IPS-15b (cell line): Measurements from ENCODE around the gene QSOX1.

Experiments used
- H3K27me3 ChIP-seq: one replicate; pipeline ENCODE4 v1.6.1; 2013; ENCODE audit warnings: low read length; ENCODE audit not compliant: control insufficient read depth, insufficient read depth
- H3K36me3 ChIP-seq: one replicate; pipeline ENCODE4 v1.6.1; 2013; ENCODE audit warnings: low read length; ENCODE audit not compliant: control insufficient read depth, insufficient read depth
- H3K4me1 ChIP-seq: one replicate; pipeline ENCODE4 v1.6.1; 2013; ENCODE audit warnings: mild to moderate bottlenecking, low read length; ENCODE audit not compliant: control insufficient read depth, insufficient read depth
- H3K4me3 ChIP-seq: one replicate; pipeline ENCODE4 v1.5.1; 2013; ENCODE audit warnings: low read depth, low read length
- H3K9ac ChIP-seq: one replicate; pipeline ENCODE4 v1.6.1; 2013; ENCODE audit warnings: low read depth, mild to moderate bottlenecking, low read length
- H3K9me3 ChIP-seq: one replicate; pipeline ENCODE4 v1.6.1; 2013; ENCODE audit warnings: mild to moderate bottlenecking, low read length; ENCODE audit not compliant: control insufficient read depth, insufficient read depth

Gene QSOX1

DNA sequence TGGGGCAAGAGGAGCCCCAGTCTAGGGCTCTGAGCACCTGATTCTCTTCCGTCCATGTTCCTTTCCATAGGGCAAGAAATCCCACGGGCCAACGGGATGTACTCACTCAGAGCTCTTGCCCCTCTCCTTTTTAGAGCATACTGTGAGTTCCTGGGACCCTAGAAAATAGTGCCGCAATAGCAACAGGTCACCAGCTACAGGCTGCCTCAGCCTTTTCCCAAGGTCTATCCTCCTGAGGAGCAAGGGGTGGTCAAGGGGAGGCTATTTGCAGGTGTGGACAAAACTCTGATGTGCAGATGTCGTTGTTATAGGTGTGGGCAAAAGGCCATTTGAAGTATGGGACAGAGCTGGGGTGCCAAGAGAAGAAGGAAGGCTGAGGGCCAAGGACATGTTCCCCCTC, 1.6 kb upstream of the QSOX1 start:
- H3K4me3 ChIP-seq, result no peak overlapping the region
- no peaks in the 10 kb centered on the region for H3K9me3 ChIP-seq
- H3K36me3 ChIP-seq, result no peaks in the 10 kb centered on the region
- H3K4me1 ChIP-seq, result peaks cover 3% of the 10 kb centered on the region
- H3K9ac ChIP-seq, result no peak overlapping the region
- peaks cover 39% of the 10 kb centered on the region for H3K27me3 ChIP-seq

DNA sequence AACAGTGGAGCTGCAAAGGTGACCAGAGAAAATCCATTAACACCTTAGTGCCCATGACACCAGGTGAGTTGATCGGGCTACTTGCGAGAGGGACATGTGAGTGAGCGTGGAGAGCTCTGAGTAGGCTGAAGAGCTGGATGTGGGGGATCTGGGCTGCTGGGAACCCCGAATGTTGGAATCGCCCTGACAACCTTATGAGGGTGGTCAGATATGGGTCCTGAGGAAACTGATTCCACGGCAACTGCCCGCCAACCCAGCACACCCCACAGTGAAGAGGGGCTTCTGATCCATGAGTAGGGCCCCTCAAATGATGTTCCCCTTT, 705 bp upstream of the QSOX1 start:
- H3K4me1 ChIP-seq, result peaks cover 3% of the 10 kb centered on the region
- H3K9ac ChIP-seq, result peak overlapping the region; percentile 42
- H3K4me3 ChIP-seq, result peak overlapping the region; percentile 93
- H3K9me3 ChIP-seq, result no peaks in the 10 kb centered on the region
- no peaks in the 10 kb centered on the region for H3K36me3 ChIP-seq
- peaks cover 39% of the 10 kb centered on the region for H3K27me3 ChIP-seq

DNA sequence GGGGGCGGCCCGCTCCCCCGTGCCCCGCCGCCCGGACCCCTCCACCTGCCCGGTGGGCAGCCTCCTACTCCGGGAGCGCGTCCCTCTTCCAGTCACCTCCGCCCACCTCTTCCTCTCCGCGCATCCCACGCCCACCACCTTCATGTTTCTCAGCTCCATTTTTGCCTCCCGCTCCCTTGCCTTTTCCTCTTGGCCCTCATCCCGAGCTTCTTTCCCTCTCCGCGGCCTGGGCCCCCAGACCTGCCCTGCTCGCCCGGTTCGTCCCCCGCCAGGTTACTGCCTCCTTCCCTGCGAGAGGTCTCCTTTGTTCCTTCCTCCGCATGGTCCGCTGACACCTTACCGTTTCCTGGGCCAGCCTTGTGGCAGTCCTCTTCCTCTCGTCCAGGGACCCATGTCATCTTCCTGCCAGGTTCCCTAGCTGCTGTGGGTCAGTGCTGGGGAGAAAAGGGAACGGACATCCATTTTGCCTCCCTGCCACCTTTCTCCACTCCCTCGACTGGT, 563 bp downstream of the QSOX1 start:
- Histone ChIP-seq H3K4me3 (peak overlapping the region; percentile 76), H3K9me3 (no peaks in the 10 kb centered on the region), H3K4me1 (peaks cover 7% of the 10 kb centered on the region), H3K36me3 (no peaks in the 10 kb centered on the region), H3K27me3 (peaks cover 39% of the 10 kb centered on the region), H3K9ac (peak overlapping the region; percentile 41)

DNA sequence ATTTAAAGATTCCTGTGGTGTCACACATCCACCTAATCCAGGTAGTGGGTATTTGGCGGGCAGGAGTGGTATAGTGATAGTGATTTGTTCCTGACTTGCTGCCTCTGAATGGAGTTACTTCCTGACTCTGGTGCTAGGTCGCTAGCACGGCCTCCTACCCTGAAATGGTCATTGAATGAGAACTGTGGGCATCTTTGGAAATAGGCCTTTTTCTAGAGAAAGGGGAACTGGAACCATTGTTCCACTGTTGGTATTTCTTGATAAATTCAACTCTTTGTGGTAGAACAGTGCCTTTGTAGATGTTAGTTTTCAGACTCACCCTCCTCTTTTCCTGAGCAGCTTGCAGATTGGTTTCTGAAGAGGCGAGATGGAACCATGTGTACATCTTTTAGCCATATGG, 1.5 kb downstream of the QSOX1 start:
- no peak overlapping the region for H3K4me3 ChIP-seq
- peaks cover 38% of the 10 kb centered on the region for H3K27me3 ChIP-seq
- no peak overlapping the region for H3K9ac ChIP-seq
- H3K9me3 ChIP-seq, result no peaks in the 10 kb centered on the region
- peaks cover 12% of the 10 kb centered on the region for H3K4me1 ChIP-seq
- no peaks in the 10 kb centered on the region for H3K36me3 ChIP-seq

DNA sequence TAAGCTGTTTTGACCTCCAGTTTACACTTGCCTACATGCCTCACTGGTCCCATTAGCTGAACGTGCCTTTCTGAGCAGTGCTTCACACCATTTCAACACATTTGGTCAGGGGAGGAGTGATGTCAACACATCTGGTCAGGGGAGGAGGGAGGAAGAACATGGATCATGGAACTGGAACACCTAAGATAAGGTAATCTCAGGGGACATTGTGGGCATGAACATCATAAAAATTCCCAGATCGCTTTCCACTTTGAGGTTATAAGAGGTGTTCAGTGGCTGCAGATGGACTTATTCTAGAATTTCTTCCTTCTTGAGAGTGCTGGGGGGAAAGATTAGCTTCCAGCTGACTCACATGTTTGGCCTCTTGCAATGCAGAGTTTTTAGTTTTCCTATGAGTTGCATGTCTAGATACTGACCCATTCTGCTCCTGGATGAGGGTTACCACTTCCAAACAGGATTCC, 2.0 kb downstream of the QSOX1 start:
- peaks cover 34% of the 10 kb centered on the region for H3K27me3 ChIP-seq
- no peaks in the 10 kb centered on the region for H3K36me3 ChIP-seq
- H3K4me1 ChIP-seq, result peaks cover 12% of the 10 kb centered on the region
- H3K4me3 ChIP-seq, result no peak overlapping the region
- H3K9me3 ChIP-seq, result no peaks in the 10 kb centered on the region
- H3K9ac ChIP-seq, result no peak overlapping the region

DNA sequence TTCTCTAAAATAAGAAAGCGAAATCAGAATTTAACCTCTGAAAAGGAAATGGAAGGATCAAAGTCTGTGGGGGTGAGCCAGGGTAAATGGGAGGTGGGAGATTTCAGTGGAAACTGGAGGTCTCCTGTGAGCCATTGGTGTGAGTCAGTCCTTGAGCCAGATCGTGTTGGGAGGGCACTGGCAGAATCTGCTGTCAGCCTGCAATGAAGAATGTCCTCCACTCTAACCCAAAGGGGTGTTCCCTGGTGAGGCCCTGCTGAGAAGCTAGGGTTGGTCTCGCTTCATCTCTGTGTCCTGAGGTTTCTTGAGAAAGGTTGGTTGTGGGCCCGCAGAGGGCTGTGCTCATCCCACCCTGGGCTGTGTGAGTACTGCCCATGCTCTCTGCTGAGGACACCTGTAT, 2.4 kb downstream of the QSOX1 start:
- peaks cover 29% of the 10 kb centered on the region for H3K27me3 ChIP-seq
- no peak overlapping the region for H3K9ac ChIP-seq
- H3K36me3 ChIP-seq, result no peaks in the 10 kb centered on the region
- H3K4me1 ChIP-seq, result peaks cover 12% of the 10 kb centered on the region
- H3K4me3 ChIP-seq, result no peak overlapping the region
- no peaks in the 10 kb centered on the region for H3K9me3 ChIP-seq

DNA sequence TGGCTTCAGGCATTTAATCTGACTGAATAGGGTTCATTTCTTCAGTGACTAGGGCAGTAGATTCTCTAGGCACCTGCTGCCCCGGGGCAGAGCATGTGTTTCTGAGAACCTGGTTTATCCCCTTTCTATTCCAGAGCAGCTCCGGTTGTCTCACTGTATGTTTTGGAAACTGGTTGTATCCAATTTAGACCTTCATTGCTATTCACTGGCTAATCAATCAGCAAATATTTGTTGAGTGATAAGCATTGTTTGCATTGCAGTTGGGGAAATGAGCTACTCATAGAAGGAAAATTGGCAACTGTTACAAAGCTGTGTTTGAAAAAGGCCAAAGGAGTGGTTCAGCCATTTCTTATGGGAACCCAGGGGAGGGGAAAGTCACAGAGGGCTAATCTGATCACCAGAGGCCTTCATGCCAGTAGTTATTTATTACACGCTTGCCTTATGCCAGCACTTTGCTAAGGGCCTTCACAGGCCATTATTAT, 2.9 kb downstream of the QSOX1 start:
- H3K9me3 ChIP-seq, result no peaks in the 10 kb centered on the region
- no peaks in the 10 kb centered on the region for H3K36me3 ChIP-seq
- H3K9ac ChIP-seq, result no peak overlapping the region
- H3K4me1 ChIP-seq, result peaks cover 12% of the 10 kb centered on the region
- no peak overlapping the region for H3K4me3 ChIP-seq
- peaks cover 25% of the 10 kb centered on the region for H3K27me3 ChIP-seq

DNA sequence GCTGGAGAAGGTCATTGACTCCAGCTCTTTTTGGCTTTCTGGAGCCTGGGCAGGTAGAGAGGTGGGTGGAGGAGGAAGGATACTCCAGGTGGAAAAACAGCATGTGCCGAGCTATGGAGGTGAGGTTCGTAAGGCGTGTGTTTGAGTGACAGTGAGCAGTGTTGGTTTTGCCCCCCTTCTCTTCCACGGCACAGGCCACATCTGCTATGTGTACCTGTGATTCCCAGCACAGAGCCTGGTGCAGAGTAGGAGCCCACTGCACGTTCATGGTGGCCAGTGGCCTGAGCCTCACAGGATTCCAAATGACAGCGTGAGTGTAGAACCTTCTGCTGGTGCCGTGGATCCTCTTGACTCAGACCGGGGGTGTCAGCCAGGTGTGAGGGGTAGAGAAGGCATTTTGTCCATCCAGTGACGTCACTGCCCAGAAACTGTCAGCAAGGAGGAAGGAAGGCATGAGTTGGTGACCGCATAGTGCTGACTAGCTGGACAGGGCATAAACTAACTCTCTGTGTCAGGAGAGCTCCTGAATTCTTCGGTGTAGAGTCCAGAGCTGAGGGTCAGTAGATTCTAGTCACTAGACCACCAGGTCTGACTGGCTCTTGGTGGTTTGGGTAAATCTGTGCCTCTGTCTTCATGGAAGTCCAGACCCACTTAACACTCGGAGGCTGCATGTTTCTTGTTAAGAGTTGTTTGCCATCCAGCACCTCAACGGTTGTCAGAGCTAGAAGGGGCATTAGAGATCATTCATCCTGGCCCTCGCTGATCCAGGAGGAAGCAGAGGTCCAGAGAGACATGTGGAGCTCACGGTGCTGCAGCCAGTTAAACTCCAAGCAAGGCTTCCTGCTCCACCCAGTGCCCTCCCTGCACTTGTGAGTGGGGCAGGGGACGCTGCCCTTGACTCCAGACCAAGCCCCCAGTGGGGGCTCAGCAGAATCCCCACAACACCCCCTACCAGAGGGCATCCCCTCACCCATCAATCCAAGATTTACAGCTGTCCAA, 3.8 kb downstream of the QSOX1 start:
- H3K9me3 ChIP-seq, result no peaks in the 10 kb centered on the region
- H3K27me3 ChIP-seq, result peaks cover 16% of the 10 kb centered on the region
- H3K9ac ChIP-seq, result no peak overlapping the region
- no peaks in the 10 kb centered on the region for H3K36me3 ChIP-seq
- peaks cover 12% of the 10 kb centered on the region for H3K4me1 ChIP-seq
- no peak overlapping the region for H3K4me3 ChIP-seq

DNA sequence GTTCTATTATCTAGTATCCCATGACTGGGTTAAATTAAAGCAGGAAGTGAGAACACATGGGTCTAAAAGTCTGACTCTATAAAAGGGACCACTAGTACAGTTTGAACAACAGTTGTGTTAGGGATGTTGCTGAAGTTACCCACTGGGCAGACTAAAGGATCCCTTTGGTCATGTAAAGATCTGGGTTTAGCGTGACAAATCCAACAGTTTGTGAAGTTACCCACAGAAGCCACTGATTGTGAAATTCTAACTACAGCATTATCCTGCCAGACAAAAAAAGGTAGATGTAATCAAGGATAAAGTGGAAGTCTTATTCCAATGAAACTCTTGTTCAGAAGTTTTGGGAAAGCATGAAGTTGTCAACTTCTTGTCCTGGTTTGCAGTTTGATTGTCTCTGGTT, 5.7 kb downstream of the QSOX1 start:
- Histone ChIP-seq H3K27me3 (peaks cover 9% of the 10 kb centered on the region), H3K9me3 (no peaks in the 10 kb centered on the region), H3K4me1 (peaks cover 12% of the 10 kb centered on the region), H3K4me3 (peak overlapping the region; percentile 14), H3K36me3 (no peaks in the 10 kb centered on the region), H3K9ac (no peak overlapping the region)

DNA sequence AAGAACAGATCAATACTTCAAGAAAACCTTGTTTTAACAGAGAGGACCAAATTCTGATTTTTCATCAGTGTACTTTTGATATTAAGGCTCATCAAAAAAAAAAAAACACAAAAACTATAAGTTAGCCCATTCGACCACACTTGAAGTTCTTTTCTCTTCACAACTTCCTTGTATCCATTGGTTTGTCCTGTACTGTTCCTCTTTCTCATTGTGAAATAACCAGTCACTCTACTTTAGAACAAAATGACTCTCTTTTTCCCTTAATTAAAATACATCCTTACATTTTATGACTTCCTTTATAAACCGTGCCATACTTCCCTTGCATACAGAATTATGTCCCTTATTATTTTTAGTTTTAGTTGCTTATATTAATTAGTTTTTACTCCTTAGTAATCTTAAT, 8.4 kb downstream of the QSOX1 start:
- no peaks in the 10 kb centered on the region for H3K36me3 ChIP-seq
- H3K9me3 ChIP-seq, result no peaks in the 10 kb centered on the region
- no peaks in the 10 kb centered on the region for H3K27me3 ChIP-seq
- H3K9ac ChIP-seq, result no peak overlapping the region
- peaks cover 17% of the 10 kb centered on the region for H3K4me1 ChIP-seq
- H3K4me3 ChIP-seq, result no peak overlapping the region

DNA sequence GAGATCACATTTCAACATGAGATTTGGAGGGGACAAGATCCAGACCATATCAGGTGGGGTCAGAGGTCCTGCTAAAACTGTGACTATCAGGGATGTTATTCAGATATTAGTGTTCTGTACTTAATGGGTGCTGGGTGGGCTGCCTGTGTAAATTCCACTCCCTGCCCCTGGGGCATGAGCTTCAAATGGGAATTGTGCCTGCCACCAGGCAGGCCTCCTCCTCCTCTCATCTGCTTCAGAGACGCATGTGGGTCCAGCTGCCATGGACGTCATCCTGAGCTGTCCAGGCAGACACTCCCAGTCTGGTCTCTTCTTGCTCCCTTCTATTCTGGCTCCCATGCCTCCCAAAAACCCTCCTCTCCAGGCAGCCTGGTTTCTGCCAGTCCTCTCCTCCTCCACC, 10.4 kb downstream of the QSOX1 start:
- Histone ChIP-seq H3K4me1 (peaks cover 20% of the 10 kb centered on the region), H3K27me3 (no peaks in the 10 kb centered on the region), H3K9me3 (no peaks in the 10 kb centered on the region), H3K4me3 (no peak overlapping the region), H3K9ac (no peak overlapping the region), H3K36me3 (no peaks in the 10 kb centered on the region)
